HepG2 (cell line): ENCODE measurements around the gene PGS1. TPM values are rescaled to one million over a fixed set of nuclear protein-coding genes. Genes with fewer than 3 reads are reported as not detected.

Source experiments
- ATAC-seq: fragments of 200-7000 bp; cut with Tn5 transposase; 3 replicates; pipeline ENCODE4 v1.9.1; 2020; ENCODE audit warnings: mild to moderate bottlenecking, moderate library complexity
- BruUV-seq: library from RNA; stranded (reverse); fragments of 400-500 nt; replicated peaks from 2 replicates; lab custom pipeline; 2021; lab: Mats Ljungman, UMichigan
- CTCF ChIA-PET: fragments of 300-600 bp; formaldehyde crosslinking; extraction: SDS; loops from one replicate; lab custom pipeline; 2021; ENCODE audit warnings: low total read pairs, inconsistent platforms, low intra/inter-chr PET ratio; lab: Yijun Ruan, JAX
- POLR2A ChIA-PET: fragments of 350-600 bp; sonication (Branson Sonifier 250); formaldehyde crosslinking; loops from one replicate; lab custom pipeline; 2020; ENCODE audit warnings: antibody characterized with exemption, inconsistent platforms; lab: Yijun Ruan, JAX
- DNase-seq: peaks from one replicate; pipeline ENCODE4 v3.0.0-alpha.2; 2015; ENCODE audit warnings: low spot score
- FAIRE-seq: peaks from 3 replicates; lab custom pipeline; 2011; peaks lifted over from hg19 to GRCh38; lab: Jason Lieb, UNC
- H2AFZ ChIP-seq: one replicate; pipeline ENCODE4 v1.6.1; 2011; ENCODE audit warnings: low read length, inconsistent platforms
- H3K27ac ChIP-seq: fragments of 300-600 bp; 3 replicates; pipeline ENCODE4 v1.8.0; 2011; ENCODE audit warnings: mixed run types, mild to moderate bottlenecking, mixed read lengths, low read length, inconsistent platforms; ENCODE audit not compliant: insufficient read depth; ENCODE audit errors: extremely low read length
- H3K27me3 ChIP-seq, 2 experiments: fragments of 200-600 bp in 1 of 2; 2 replicates in 1 of 2; 3 replicates in 1 of 2; pipeline versions ENCODE4 v1.6.0 to v1.8.0; 2011; ENCODE audit warnings: low read length in 2 of 2, mild to moderate bottlenecking in 2 of 2, moderate library complexity in 2 of 2, inconsistent platforms in 1 of 2; ENCODE audit not compliant: insufficient read depth in 2 of 2, control insufficient read depth in 1 of 2
- H3K36me3 ChIP-seq, 2 experiments: fragments of 200-600 bp in 1 of 2; replicated peaks in 1 of 2; 2 replicates in 1 of 2; 3 replicates in 1 of 2; pipeline versions ENCODE4 v1.5.1 to v1.8.0; 2011; ENCODE audit warnings: low read length in 2 of 2, inconsistent platforms in 1 of 2; ENCODE audit not compliant: insufficient read depth in 2 of 2, control insufficient read depth in 1 of 2
- H3K4me1 ChIP-seq: 2 replicates; pipeline ENCODE4 v1.5.1; 2012; ENCODE audit warnings: low read length, inconsistent platforms; ENCODE audit not compliant: insufficient read depth
- H3K4me2 ChIP-seq: 2 replicates; pipeline ENCODE4 v1.6.0; 2011; ENCODE audit warnings: low read depth, low read length, inconsistent platforms
- H3K4me3 ChIP-seq, 3 experiments: fragments of 200-600 bp in 1 of 3; sonication (generic), shearing (Covaris generic) in 1 of 3; replicated peaks in 1 of 3; 2 replicates each; pipeline ENCODE4 v1.5.1; 2011 to 2016; ENCODE audit warnings: low read length in 3 of 3, inconsistent platforms in 2 of 3, low read depth in 2 of 3, mild to moderate bottlenecking in 2 of 3, control low read depth in 1 of 3, mixed read lengths in 1 of 3; ENCODE audit not compliant: insufficient read depth in 1 of 3
- H3K79me2 ChIP-seq: one replicate; pipeline ENCODE4 v1.6.1; 2011; ENCODE audit warnings: low read length, inconsistent platforms; ENCODE audit not compliant: insufficient read depth
- H3K9ac ChIP-seq: 2 replicates; pipeline ENCODE4 v1.6.0; 2011; ENCODE audit warnings: mild to moderate bottlenecking, low read depth, low read length, inconsistent platforms; ENCODE audit not compliant: insufficient read depth
- H3K9me3 ChIP-seq: 2 replicates; pipeline ENCODE4 v1.5.1; 2012; ENCODE audit warnings: mild to moderate bottlenecking, low read length
- H4K20me1 ChIP-seq: 2 replicates; pipeline ENCODE4 v1.6.0; 2011; ENCODE audit warnings: inconsistent platforms, mild to moderate bottlenecking, low read length, moderate library complexity; ENCODE audit not compliant: insufficient read depth
- AGO2 ChIP-seq: fragments of 200-400 bp; formaldehyde crosslinking; optimal IDR thresholded peaks from 2 replicates; pipeline ENCODE3; 2017; ENCODE audit warnings: mild to moderate bottlenecking, low read depth, low read length, moderate library complexity
- ZBTB33 ChIP-seq: sonication (generic); formaldehyde crosslinking; IDR thresholded peaks from 2 replicates; pipeline ENCODE4 v1.4.0; 2020; ENCODE audit warnings: missing genetic modification reagents
- ZGPAT ChIP-seq: IDR thresholded peaks from 2 replicates; pipeline ENCODE4 v1.6.1; 2016; ENCODE audit warnings: mild to moderate bottlenecking
- ZNF687 ChIP-seq: sonication (generic); formaldehyde crosslinking; IDR thresholded peaks from 2 replicates; pipeline ENCODE4 v1.5.1; 2020; ENCODE audit warnings: mild to moderate bottlenecking, missing genetic modification reagents, moderate library complexity
- WGBS: methylation state at CpG from one replicate; pipeline ENCODE4 v1.1.6; 2017; ENCODE audit warnings: low lambda C conversion rate; 5-methylcytosine and 5-hydroxymethylcytosine counted together
- in situ Hi-C: cut with HindIII; loops from 2 replicates; pipeline ENCODE4 v1.10.0; 2017; ENCODE audit warnings: low pct_unique_long_range_greater_than_20kb; ENCODE audit not compliant: extremely low pct_ligation_motif_present
- intact Hi-C: fragments of 100-400 bp; cut with micrococcal nuclease; formaldehyde crosslinking; loops from one replicate; pipeline ENCODE4 v1.10.0; 2022; ENCODE audit not compliant: unreplicated experiment
- polyA plus RNA-seq, 8 experiments: library from polyadenylated mRNA; depleted of rRNA in 3 of 8; stranded (reverse) in 7 of 8; unstranded in 1 of 8; fragments of >200 nt; fragmentation: Illumina TruSeq in 4 of 8; extraction: Trizol in 4 of 8; gene quantifications; 2 replicates each; pipeline versions ENCODE4 v1.2.1 to v1.2.3, GENCODE V29; 2011 to 2016; ENCODE audit warnings: low read depth in 4 of 8, missing spikeins in 1 of 8, mixed read lengths in 1 of 8; ENCODE audit not compliant: insufficient read depth in 1 of 8
- total RNA-seq, 5 experiments: library from RNA; depleted of rRNA; stranded (reverse); fragments of >200 nt; fragmentation: Illumina TruSeq; extraction: Trizol; gene quantifications; 2 replicates each; pipeline ENCODE4 v1.2.3, GENCODE V29; 2016; ENCODE audit warnings: low read depth in 1 of 5

The PGS1 gene
- total and polyA plus RNA-seq, 2 of the 13 experiments (the other 11 are each of a cell fraction or from before 2014, with no cell fraction given): 25.9 to 31.5 TPM

GRCh38 chr17:78416791-78417530 is 38.5 kb downstream of the PGS1 start (continued):
- TF ChIP-seq ZNF687 (CRISPR knock-in tag): 0 out of 2 replicates have a peak, but pooled peaks have one; percentile 9

GRCh38 chr17:78417531-78417909 is 39.1 kb downstream of the PGS1 start:
- FAIRE-seq: no peak
- H3K27ac ChIP-seq: no peak overlapping the region
- intact Hi-C loops: no loop called here
- H3K9ac ChIP-seq: no peak overlapping the region
- H3K79me2 ChIP-seq: no peaks in the 10 kb centered on the region
- POLR2A ChIA-PET: no interaction called here
- DNase-seq: no peak
- H3K36me3 ChIP-seq: peaks cover 20 to 38% of the 10 kb centered on the region in 2 experiments
- no peak overlapping the region for H3K4me2 ChIP-seq
- CTCF ChIA-PET: no interaction called here
- H2AFZ ChIP-seq: no peak overlapping the region
- TF ChIP-seq AGO2 (peak; percentile 75), ZBTB33 (CRISPR knock-in tag) (0 out of 2 replicates have a peak, but pooled peaks have one; percentile 5), ZGPAT (CRISPR knock-in tag) (no peak)
- in situ Hi-C loops: no loop called here
- peaks cover 28% of the 10 kb centered on the region for H3K4me1 ChIP-seq
- BruUV-seq: no TSS peak
- no peak for ATAC-seq
- H3K9me3 ChIP-seq: no peaks in the 10 kb centered on the region
- H3K4me3 ChIP-seq: no peak overlapping the region
- peaks cover 31% of the 10 kb centered on the region for H4K20me1 ChIP-seq
- 97% methylated on average over 13 of the region's 13 CpGs for WGBS
- no peaks in the 10 kb centered on the region for H3K27me3 ChIP-seq
